Caki2 (cell line): Measurements from ENCODE around the gene TRAT1. TPM values are rescaled to one million over a fixed set of nuclear protein-coding genes. Genes with fewer than 3 reads are reported as not detected.
"Not testable (repeated sequence)": the region's sequence is repeated elsewhere in the genome, so short reads cannot be mapped to it uniquely, and the experiment has no call there.

Experiments used
- DNase-seq: peaks from one replicate; pipeline ENCODE4 v3.0.0-alpha.2; 2015; ENCODE audit warnings: low read depth
- in situ Hi-C: cut with HindIII; loops from 2 replicates; pipeline ENCODE4 v1.10.0; 2016; ENCODE audit warnings: low sequenced_read_pairs, low pct_unique_long_range_greater_than_20kb, mixed read lengths
- total RNA-seq: library from RNA; depleted of rRNA; stranded (reverse); fragments of >200 nt; shearing (Covaris generic); gene quantifications from 2 replicates; pipeline ENCODE4 v1.2.3, GENCODE V29; 2014; ENCODE audit warnings: low replicate concordance; rRNA removed

TRAT1 gene, protein sequence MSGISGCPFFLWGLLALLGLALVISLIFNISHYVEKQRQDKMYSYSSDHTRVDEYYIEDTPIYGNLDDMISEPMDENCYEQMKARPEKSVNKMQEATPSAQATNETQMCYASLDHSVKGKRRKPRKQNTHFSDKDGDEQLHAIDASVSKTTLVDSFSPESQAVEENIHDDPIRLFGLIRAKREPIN
- not detected in 2 replicates for total RNA-seq

DNA sequence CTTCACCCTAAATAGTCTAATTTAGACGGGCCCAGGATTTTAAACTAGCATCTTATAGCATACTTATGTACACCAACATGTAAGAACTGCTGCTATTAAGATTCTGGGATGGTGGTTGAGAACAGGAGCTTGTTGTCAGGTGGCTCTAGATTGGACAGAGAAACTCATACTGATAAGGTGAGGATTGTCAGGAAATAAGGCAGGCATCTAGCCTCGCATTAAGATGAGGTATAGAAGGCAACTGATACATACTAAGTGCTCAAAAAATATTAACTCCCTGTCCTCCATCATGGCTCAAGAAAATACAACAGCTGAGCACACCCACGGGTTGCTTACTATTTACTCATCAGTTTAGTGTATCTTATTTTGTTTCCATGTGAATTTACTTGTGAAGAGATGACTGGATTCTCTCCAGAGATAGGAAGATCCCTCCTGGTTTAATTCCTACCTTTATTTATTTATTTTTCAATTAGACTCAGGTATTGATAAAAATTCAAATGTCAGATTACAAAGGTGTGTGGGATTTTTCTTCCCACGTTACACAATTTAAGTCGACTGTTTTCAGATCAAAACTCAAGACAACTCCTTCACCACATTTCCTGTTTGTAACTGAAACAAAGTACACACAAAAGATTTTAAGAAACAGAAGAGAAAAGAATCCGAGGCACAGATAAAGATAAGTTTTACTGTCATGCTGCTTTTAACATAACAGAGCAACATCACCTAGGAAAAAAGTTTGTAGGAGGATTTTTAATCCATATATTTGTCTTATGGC lies at the start of gene TRAT1:
Gene TRAT1, plus strand, starts transcription at position 664 of the 775 bp plus-strand sequence. CDS start 142 bp downstream, outside the sequence.
- no peak for DNase-seq
- in situ Hi-C loops: no loop called here

DNA sequence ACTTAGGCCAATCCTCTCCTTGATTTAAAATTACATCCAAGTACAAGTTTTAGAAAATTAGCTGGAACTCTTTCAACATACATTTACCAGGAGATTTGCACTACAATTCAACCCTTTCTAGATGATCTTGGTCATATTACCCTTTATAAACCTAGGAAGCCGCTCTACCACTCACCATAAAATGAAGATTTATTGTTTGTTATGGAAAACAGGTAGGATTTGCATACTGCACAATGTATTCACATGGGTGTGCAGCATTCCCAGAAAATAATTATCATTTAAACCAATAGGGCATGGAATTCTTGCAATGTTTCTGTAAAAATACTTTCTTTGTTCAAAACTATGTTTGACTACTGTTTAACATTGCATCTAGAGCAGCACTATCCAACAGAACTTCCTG lies 46.9 kb upstream of the TRAT1 start:
- in situ Hi-C loops: no loop called here
- no peak for DNase-seq

DNA sequence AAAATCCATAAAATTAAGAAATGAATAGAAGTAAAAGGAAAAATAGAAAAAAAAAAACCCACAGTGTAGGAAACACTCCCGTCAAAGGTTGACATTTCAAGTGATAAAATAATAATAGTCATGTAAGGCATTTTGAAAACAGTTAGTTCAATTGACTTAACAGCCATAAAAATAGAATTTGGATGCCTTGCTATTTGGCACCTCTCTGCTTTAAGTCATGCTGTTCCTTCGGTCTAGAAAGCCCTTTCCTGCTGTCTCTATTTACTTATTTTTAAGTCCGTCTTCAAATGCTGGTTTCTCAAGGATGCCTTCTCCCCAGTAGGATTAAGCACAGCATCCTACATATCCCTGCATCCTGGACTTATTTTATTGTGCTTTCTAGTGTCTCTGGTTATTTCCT lies 43.1 kb upstream of the TRAT1 start:
- DNase-seq: no peak
- in situ Hi-C loops: no loop called here

DNA sequence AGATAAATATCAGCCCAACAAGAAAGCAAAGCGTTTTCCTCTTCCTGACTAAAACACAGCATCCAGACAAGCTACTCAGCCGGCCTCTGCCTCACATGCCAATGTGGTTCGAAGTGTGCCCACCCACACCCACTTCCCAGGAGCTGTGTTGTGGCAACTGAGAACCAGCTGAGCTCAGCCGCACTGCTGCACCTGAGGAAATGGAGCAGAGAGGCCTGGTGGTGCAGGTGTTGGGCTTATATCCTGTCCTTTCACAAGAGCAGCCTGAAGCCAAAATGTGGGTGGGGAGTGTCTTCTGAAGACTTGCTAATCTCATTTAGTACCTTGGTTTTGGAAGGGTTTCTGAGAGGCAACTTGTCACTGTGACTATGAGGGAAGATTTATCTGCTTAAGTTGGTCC lies 42.4 kb upstream of the TRAT1 start:
- in situ Hi-C loops: no loop called here
- DNase-seq: no peak

DNA sequence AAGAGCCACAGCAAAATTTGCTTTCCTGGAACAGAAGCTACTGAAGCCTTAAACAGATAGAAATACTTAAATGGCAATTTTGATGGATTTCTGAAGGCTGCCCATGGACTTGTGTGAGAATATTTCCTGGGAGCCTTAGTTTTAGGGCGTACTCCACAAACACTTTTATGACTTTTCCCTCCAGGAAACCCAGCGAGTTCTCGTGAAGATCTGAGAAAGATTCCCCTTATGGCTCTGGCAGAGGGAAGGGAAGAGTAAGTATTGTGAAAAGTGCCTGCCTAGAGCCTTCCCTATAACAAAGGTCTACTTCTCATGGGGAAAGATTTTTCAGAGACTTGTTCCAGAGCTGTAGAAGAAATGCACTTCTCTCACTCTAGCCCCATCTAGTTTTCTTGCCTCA lies 31.1 kb upstream of the TRAT1 start:
- DNase-seq: no peak
- in situ Hi-C loops: no loop called here

DNA sequence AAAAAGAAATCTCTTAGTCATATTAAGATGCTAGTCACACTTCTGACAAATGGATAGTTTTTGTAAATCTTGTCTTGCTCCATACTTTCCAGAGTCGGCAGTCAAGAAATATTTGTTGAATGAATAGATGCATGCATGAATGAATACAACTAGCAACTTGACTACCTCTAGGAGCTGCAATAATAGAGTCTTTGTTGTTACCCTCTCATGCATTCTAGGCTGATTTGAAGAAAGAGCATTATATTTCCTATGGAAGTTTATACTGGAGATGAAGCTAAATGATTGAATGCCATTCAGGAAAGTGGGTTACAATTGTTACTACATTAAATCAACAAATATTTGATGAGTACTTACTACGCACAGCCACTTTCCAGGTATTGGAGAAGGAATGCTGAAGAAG lies 18.1 kb upstream of the TRAT1 start:
- in situ Hi-C loops: no loop called here
- DNase-seq: peak; percentile 79

DNA sequence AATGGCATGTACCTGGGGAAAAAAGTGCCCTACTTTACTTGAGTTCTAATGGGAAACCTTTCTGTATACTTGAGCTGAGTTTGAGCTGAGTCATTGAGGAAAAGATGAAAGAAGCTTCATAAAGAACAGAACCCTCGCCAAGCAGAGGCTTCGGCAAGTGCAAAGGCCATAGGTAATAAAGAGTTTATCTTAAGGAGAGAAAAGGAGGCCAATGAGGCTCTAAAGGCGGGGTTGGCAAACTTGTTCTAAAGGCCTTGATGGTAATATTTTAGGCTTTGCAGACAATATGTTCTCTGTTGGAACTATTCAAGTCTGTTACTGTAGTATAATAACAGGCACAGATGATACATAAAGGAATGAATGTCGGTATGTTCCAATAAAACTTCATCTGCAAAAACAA lies 17.6 kb upstream of the TRAT1 start:
- in situ Hi-C loops: no loop called here
- no peak for DNase-seq

DNA sequence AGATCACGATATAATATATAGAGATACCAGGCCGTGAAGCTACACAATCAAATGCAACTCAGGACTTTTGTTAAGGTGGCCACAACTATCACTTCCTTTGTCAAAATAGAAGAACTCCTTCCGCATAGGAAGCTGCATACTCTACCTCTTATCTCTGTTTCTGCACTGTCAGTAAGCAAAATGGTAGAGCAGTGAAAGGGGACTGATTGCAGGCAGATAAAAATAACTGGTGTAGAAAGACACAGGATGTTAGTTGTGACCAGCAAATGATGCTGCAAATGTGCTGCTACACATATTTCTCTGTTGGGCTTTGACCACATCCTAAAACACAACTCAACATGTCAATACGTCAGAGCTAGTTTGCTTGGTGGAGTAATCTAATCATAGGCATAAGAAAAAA lies 16.3 kb upstream of the TRAT1 start:
- in situ Hi-C loops: no loop called here
- no peak for DNase-seq

DNA sequence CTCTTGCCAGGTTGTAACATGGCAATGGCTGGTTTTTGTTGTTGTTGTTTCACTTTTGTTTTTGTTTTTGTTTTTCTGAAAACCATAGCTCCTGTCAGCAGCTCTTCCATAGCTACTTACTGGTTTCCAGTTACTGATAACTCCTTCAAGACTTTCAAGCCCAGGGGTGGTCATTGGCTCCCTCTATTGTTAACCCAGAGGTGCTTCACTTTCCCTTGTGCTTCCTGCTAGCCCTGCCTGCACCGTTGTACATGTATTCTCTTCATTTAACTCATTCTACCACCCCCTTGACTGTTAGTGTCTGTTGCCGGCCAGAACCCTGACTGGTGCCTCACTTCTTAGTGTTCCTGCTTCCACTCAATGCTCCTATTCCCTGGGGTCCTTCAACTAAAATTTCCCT lies 4.2 kb upstream of the TRAT1 start:
- in situ Hi-C loops: no loop called here
- peak; percentile 30 for DNase-seq

DNA sequence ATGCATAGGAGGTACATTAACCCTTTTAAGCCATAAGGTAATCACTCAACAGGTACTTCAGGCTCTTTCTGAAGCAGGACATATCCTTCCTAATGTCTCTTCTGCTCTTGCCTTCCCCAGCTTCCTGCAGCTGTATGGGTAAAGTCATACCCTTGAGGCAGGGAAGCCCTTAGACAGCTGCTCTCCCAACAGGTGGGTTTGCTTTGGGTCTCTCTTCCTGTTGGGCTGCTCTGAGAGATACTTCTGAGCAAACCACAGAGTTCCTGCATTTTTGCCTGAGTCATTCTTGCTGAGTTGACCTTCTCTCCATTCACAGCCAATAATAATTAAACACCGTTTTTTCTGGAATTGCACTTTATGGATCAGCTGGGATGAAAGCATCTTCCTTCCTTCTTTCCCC lies 2.0 kb upstream of the TRAT1 start:
- in situ Hi-C loops: no loop called here
- DNase-seq: no peak

DNA sequence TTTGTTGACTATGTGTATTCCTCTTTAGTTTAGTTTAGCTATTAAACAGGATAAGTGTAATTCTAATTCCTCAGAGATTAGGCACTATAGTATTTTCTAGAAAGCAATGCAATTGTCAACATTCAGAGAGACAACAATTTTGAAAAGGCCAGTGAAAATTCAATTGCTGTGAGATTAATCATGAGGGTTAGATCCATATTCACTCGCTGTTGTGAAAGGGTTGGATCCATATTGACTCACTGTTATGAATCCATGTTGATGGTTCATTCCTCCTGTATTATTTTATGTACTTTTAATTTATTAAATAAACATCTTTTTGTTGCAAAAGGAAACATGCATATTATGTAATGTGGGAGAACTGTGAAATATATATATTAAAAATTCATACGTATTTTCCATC lies 641 bp downstream of the TRAT1 start:
- no peak for DNase-seq
- in situ Hi-C loops: no loop called here

DNA sequence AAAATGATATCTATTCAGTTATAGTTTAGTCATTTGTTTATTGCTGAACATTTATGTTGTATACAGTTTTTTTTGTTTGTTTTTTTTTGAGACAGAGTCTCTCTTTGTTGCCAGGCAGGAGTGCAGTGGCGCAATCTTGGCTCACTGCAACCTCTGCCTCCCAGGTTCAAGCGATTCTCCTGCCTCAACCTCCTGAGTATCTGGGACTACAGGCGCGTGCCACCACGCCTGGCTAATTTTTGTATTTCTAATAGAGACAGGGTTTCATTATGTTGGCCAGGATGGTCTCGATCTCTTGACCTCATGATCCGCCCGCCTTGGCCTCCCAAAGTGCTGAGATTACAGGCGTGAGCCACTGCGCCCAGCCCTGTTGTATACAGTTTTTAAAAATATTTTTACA lies 1.2 kb downstream of the TRAT1 start:
- DNase-seq, in situ Hi-C loops: not testable (repeated sequence)

DNA sequence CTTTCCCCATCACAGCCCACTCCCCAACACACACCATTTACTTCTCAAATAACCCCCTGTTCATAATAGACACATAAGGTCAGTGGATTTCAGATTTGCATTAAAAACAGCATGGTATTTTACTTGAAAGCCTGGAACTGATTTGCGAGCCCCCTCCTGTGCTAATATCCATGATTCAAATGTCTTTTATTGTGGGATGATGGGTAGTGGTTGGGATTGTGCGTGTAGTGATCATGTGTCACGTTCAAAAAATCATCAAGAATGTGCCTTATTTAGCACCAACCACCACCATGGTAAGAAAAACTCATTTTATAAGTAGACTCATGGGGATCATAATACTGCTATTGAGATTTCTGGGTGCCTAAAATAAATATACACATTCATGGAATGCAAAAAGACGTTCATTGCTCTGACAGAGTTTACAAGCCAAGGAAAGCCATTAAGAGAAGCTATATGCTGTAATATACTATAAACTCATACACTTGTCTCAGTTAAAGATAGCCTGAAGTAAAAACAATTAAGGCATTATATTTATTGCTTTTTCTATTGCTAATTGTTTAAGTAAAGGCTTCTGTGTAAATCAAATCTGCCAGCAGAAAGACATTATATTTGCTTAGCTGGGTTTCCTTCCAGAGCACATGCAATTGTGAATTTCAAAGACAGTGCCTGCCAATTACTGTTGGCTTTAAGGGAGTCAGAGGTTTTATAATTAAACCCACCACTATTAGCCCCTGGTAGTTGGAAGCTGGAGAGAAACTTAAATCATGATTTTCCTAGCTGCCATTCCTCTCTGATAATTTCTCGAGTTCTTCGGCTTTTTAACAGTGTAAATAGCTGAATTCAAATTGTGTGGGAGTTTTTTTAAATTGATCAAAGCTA lies 4.0 kb downstream of the TRAT1 start:
- in situ Hi-C loops: no loop called here
- DNase-seq: no peak

DNA sequence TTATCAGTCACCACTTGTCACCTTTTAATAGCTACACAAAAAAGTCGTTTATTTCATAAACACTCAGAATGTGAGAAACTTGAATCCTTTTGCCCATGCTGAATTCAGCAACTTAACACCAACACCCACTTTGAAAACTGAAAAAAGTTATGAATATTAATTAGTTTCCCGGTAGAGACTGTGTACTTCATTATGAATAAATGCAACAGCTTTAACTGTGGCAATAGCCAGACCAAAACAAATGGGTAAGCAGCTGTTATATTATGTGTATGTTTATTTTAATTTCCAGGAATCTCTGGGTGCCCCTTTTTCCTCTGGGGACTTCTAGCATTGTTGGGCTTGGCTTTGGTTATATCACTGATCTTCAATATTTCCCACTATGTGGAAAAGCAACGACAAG lies 7.8 kb downstream of the TRAT1 start:
- in situ Hi-C loops: no loop called here
- no peak for DNase-seq

DNA sequence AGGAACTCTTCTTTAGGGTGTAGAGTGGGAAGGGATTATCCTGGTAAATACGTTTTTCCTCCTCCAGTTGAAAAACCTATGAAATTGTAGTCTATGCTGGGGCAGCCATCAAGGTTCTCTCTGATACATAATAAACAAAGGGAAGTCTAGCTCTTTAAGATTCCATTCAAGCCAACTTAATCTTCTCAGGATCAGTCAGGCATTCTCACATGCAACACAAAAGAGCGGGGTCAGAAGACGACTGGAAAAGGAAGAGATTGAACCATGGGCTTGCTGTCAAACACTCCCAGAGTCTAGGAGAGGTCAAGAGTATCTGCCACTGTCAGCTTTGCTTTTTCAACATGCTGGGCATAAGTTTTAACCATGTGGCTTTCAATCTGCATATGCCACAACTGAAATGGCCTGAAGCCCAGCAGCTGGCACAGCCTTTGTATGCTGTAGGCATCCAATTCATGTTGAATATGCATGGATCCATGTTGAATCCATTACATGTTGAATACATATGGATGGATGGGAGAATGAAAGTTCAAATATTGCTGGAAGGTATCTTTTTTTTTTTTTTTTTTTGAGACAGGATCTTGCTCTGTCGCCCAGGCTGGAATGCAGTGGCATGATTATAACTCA lies 8.5 kb downstream of the TRAT1 start:
- DNase-seq: no peak
- in situ Hi-C loops: no loop called here

DNA sequence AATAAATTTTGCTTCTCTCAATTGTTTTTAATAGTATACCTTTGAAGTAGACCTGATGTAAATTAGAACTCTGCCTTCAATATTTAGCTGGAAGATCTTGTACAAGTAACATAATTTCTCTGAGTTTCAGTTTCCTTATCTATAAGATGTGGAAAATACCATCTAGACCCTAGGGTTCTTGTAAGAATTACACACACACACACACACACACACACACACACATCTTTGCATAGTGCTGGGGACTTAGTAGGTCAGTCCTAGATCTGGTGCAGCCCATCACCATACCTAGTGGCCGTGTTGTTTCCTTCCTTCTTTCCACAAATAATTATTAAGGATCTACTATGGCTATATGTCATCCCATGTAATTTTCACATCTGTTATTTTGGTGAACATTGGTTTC lies 11.0 kb downstream of the TRAT1 start:
- DNase-seq: no peak

DNA sequence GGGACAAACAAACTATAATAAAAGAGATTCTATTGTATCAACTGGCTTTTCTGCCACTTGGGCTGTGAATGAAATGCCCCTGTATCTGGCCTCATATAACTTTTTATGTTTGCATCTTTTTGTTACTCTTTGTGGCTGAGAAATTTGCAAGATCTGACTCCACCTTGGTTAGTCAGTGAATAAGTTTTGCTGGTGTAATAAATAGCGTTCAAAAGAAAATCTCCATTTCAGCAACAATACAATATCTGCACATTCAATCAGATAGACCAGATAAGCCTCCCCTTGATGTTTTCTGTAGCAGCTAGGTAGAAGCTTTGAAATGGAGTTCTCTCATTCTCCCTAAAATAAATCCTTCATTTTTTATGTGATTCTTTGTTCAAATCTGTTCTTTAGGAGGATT lies 12.0 kb downstream of the TRAT1 start:
- in situ Hi-C loops: no loop called here

More for the DNA sequence above, 11.0 kb downstream of the TRAT1 start:
- in situ Hi-C loops: no loop called here

DNA sequence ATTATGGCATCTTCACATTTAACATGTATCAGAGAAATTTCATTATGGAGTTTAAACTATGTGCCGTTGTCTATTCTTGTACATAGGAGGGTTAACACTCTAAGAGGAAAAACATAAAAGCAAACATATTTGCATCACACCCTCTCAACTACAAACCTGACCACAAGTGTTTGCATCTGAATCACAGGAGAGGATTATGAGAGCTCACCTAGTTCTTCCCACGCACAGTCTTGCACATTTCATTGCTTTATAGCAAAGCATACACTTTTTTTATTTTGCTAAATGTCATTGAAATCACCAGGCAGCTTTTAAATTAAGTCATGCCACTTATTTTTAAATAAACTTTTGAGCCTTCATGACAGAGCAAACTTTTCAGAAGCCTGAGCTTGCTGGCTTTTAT lies 12.5 kb downstream of the TRAT1 start:
- in situ Hi-C loops: no loop called here
- no peak for DNase-seq

More for the DNA sequence above, 12.0 kb downstream of the TRAT1 start:
- no peak for DNase-seq

DNA sequence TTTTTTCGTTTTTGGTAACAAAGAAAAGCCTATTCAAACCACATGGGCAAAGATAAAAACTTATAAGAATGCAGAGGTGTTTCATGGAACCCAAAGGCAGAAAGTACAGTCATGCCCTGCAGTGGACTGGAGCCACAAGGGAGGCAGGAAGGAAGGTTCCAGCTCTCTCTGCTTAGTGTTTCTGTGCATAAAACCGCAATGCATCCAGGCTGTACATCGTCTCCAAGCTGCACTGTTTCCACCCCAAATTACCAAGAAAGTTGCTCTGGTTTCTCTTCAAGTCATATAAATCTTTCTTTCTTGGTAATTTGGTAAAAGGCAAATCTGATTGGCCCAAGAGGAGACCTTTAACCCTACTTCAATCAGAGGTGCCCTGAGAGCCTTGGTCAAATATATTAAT lies 15.8 kb downstream of the TRAT1 start:
- no peak for DNase-seq
- in situ Hi-C loops: no loop called here
